DMS 273 treated with DMSO at 0.1 percent for 48 hours (cell line): Measurements from ENCODE around the gene PIGZ.

Experiments used
- DNase-seq: peaks from one replicate; lab custom pipeline; 2025; lab: John Stamatoyannopoulos, UW

Gene PIGZ

DNA sequence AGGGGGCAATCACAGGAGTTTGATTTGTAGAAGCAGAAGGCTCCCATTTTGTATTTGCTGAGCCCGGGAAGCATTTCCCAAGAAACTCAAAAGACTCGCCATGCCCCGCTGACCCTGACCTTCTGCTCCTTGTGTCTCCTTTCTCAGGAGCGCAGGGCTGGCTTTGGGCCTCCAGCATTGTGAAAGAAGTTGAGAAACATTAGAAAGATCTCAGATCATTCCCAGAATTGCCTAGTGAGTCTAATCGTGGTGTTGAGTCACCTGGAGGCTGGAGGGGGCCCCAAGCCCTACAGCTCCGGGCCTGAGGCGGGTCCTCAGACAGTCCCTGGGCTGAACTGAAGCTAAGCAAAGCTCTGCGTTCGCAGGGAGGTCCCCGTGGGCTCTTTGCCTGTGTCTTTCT is 10.9 kb upstream of the PIGZ start:
- DNase-seq, result no peak

- no peak for DNase-seq
These were observed 8.3 kb upstream of the PIGZ start for GRCh38 chr3:196976941-196977340.

- no peak for DNase-seq
These were observed 6.7 kb upstream of the PIGZ start for GRCh38 chr3:196975349-196975748.

GRCh38 chr3:196974661-196975060 is 6.0 kb upstream of the PIGZ start:
- no peak for DNase-seq

GRCh38 chr3:196971094-196971698 is 2.6 kb upstream of the PIGZ start:
- DNase-seq, result no peak

- DNase-seq, result no peak
These were observed 2.0 kb upstream of the PIGZ start for GRCh38 chr3:196970547-196971093.

- DNase-seq, result no peak
These were observed 1.3 kb upstream of the PIGZ start for GRCh38 chr3:196969660-196970546.

- no peak for DNase-seq
These were observed 564 bp upstream of the PIGZ start for GRCh38 chr3:196969134-196969659.

GRCh38 chr3:196967412-196968232 is 1.0 kb downstream of the PIGZ start:
- DNase-seq, result no peak

- no peak for DNase-seq
These were observed 1.9 kb downstream of the PIGZ start for GRCh38 chr3:196966526-196967401.

DNA sequence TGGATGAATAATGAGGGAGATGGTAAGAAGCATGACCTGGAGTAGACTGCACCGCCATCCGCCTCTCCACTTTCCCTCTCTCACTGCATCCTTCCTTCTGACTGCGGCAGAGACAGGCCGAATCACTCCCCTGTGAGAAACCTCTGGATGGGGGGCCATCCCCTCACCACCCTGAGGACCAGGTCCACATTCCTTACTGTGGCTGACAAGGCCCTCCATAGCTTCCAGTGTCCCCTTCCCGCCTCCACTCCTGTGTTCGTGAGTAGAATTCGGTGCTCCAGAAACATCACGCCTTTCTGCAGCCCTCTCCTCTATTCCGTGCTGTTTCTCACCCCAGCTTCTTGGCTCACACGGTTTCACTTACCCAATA is 2.8 kb downstream of the PIGZ start:
- DNase-seq, result no peak

- no peak for DNase-seq
These were observed 3.4 kb downstream of the PIGZ start for GRCh38 chr3:196965112-196965803.

GRCh38 chr3:196963631-196963953 is 5.0 kb downstream of the PIGZ start:
- no peak for DNase-seq

- no peak for DNase-seq
These were observed 5.6 kb downstream of the PIGZ start for GRCh38 chr3:196962930-196963630.

- DNase-seq, result no peak
These were observed 6.3 kb downstream of the PIGZ start for GRCh38 chr3:196962108-196962929.

DNA sequence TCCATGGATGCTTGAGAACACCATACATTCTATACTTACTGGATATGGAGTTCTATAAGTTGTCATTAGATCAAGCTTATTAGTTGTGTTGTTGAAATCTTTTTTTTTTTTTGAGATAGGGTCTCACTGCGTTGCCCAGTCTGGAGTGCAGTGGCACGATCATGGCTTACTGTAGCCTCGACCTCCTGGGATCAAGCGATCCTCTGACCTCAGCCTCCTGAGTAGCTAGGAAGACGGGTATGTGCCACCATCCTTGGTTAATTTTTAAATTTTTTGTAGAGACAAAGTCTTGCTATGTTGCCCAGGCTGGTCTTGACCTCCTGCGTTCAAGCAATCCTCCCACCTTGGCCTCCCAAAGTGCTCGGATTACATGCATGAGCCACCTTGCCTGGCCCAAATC is 13.8 kb downstream of the PIGZ start:
- no peak for DNase-seq

DNA sequence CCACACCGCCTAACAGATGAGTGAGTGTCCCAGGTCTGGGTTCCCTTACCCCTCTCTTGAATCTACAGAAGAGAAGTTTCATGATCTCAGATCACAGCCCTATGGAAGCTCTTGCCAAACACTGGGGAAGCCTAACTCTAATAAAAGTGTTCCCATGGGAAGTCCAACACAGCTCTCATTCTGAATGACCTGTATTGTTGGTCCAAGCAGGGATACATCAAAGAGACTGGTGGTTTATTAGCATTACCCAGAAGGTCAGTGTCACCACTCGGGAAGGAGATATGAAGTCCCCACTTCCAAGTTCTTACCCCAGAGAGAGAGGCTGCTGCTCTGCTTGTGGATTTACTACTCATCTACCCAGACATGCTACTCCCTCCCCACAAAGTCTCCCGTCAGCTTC is 17.3 kb downstream of the PIGZ start:
- DNase-seq, result no peak

DNA sequence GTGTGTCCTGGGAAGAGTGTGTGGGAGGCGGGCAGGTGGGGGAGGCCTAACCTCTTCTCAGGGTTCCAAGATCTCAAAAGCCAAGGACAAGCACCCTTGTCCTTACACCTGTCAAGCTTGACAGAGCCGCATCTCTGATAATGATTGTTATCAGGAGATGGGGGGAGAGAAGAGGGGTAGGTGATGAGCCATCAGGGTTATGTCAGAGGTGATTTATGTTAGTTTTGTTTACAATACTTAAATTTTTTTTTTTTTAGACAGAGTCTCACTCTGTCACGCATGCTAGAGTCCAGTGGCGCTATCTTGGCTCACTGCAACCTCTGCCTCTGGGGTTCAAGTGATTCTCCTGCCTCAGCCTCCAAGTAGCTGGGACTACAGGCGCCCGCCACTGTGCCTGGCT is 18.9 kb downstream of the PIGZ start:
- DNase-seq, result no peak

DNA sequence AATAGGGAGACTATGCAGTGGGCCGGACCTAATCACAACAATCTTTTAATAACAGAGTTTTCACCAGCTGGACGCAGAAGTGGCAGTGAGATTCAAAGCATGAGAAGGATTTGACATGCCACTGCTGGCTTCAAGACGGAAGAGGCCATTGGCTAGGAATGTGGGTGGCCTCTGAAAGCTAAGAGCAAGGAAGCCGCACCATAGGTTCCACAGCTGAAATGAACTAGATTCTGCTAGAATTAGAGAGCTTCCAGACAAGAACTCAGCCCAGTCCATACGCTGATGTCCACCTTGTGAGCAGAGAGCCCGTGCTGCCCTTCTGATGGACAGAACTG is 19.4 kb downstream of the PIGZ start:
- DNase-seq, result no peak
